Lung (tissue), 12 donors: ENCODE results near the gene CYGB. TPM values are rescaled to one million over a fixed set of nuclear protein-coding genes. Genes with fewer than 3 reads are reported as not detected.

Experiments
- ATAC-seq: fragments of 200-7000 bp; cut with Tn5 transposase; one replicate; pipeline ENCODE4 v1.9.1; 2020; ENCODE audit warnings: moderate number of reproducible peaks; ENCODE audit not compliant: insufficient read depth, low FRiP score
- DNase-seq, 3 donors: peaks; one replicate each; pipeline ENCODE4 v3.0.0-alpha.2; 2013 to 2017
- H3K27ac ChIP-seq, 2 donors: one replicate each; pipeline ENCODE4 v1.5.1; 2013; ENCODE audit warnings: mild to moderate bottlenecking in 2 of 2, moderate library complexity in 2 of 2, control low read depth in 1 of 2, inconsistent platforms in 1 of 2, low read depth in 1 of 2, low read length in 1 of 2
- H3K27me3 ChIP-seq, 3 donors: one replicate each; pipeline ENCODE4 v1.5.1; 2013; ENCODE audit warnings: low read length in 2 of 3; ENCODE audit not compliant: control insufficient read depth in 3 of 3, insufficient read depth in 3 of 3
- H3K36me3 ChIP-seq, 4 donors: one replicate each; pipeline ENCODE4 v1.5.1; 2013; ENCODE audit warnings: low read length in 4 of 4, mild to moderate bottlenecking in 1 of 4, moderate library complexity in 1 of 4; ENCODE audit not compliant: control insufficient read depth in 4 of 4, insufficient read depth in 4 of 4
- H3K4me1 ChIP-seq, 5 donors: one replicate each; pipeline ENCODE4 v1.5.1; 2013; ENCODE audit warnings: low read length in 5 of 5, mild to moderate bottlenecking in 2 of 5, moderate library complexity in 1 of 5; ENCODE audit not compliant: control insufficient read depth in 5 of 5, insufficient read depth in 5 of 5
- H3K4me3 ChIP-seq: one replicate; pipeline ENCODE4 v1.5.1; 2013; ENCODE audit warnings: mild to moderate bottlenecking, control low read depth, moderate library complexity
- H3K9ac ChIP-seq, 2 donors: one replicate each; pipeline ENCODE4 v1.5.1; 2013; ENCODE audit warnings: low read length in 2 of 2, control low read depth in 1 of 2; ENCODE audit not compliant: insufficient read depth in 1 of 2
- H3K9me3 ChIP-seq, 4 donors: one replicate each; pipeline ENCODE4 v1.5.1; 2013; ENCODE audit warnings: low read length in 3 of 4, mild to moderate bottlenecking in 1 of 4, moderate library complexity in 1 of 4; ENCODE audit not compliant: control insufficient read depth in 4 of 4, insufficient read depth in 3 of 4
- CTCF ChIP-seq: IDR thresholded peaks from 2 replicates; pipeline ENCODE4 v1.5.1; 2012; ENCODE audit warnings: mild to moderate bottlenecking; ENCODE audit errors: control extremely low read depth, extremely low read depth
- WGBS, 2 donors: extraction: QIAGEN DNeasy Blood & Tissue Kit; methylation state at CpG; one replicate each; pipeline ENCODE4 v1.1.7; 2013; 5-methylcytosine and 5-hydroxymethylcytosine counted together
- polyA plus RNA-seq, 2 donors: library from polyadenylated mRNA; stranded (reverse); fragments of 200-250 nt; gene quantifications; one replicate each; pipeline ENCODE4 v1.2.1, GENCODE V29; 2013
- total RNA-seq, 2 donors: library from RNA; depleted of rRNA in 1 of 2; stranded (reverse); fragments of >200 nt in 1 of 2; gene quantifications; one replicate each; pipeline ENCODE4 v1.2.1, GENCODE V29; 2014 to 2021
- donor health status: control.
- donor health status: control.
- donor health status: Bipolar disorder and iron deficiency.
- donor health status: healthy.
- donor health status: DM: yes; HTN: yes; CAD: no.

The CYGB gene
- total and polyA plus RNA-seq, 4 donors: 15.9 to 30.4 (median 20.7) TPM

GRCh38 chr17:76521262-76521661 lies 16.2 kb downstream of the CYGB start:
- H3K27ac ChIP-seq: no peak overlapping the region
- no peak for ATAC-seq
- no peak for TF ChIP-seq CTCF
- DNase-seq: no peak
- H3K9ac ChIP-seq: no peak overlapping the region
- peaks cover 0 to 28% (median 11%) of the 10 kb centered on the region in 5 donors for H3K4me1 ChIP-seq
- no peaks in the 10 kb centered on the region for H3K9me3 ChIP-seq
- no peak overlapping the region for H3K4me3 ChIP-seq
- whole genome bisulfite sequencing, 2 donors: 93 to 96% methylated on average over 7 of the region's 7 CpGs
- H3K27me3 ChIP-seq: no peaks in the 10 kb centered on the region
- no peaks in the 10 kb centered on the region for H3K36me3 ChIP-seq

GRCh38 chr17:76519048-76519966 lies 18.2 kb downstream of the CYGB start:
- Histone ChIP-seq H3K36me3 (no peaks in the 10 kb centered on the region), H3K27me3 (no peaks in the 10 kb centered on the region), H3K9me3 (no peaks in the 10 kb centered on the region), H3K27ac (no peak overlapping the region), H3K4me3 (no peak overlapping the region), H3K9ac (peak overlapping the region in 1 of 2 donors; percentile 13), H3K4me1 (peaks cover 0 to 27% (median 8%) of the 10 kb centered on the region in 5 donors)
- TF ChIP-seq CTCF: no peak
- WGBS, 2 donors: 78 to 84% methylated on average over 15 of the region's 15 CpGs
- DNase-seq (peak; percentile 45 to 74 (median 61)), ATAC-seq (no peak)

- ATAC-seq (no peak), DNase-seq (no peak)
- TF ChIP-seq CTCF: no peak
- peaks cover 0 to 18% (median 8%) of the 10 kb centered on the region in 5 donors for H3K4me1 ChIP-seq
- H3K4me3 ChIP-seq: no peak overlapping the region
- no peak overlapping the region for H3K27ac ChIP-seq
- no peaks in the 10 kb centered on the region for H3K27me3 ChIP-seq
- no peaks in the 10 kb centered on the region for H3K9me3 ChIP-seq
- no peaks in the 10 kb centered on the region for H3K36me3 ChIP-seq
- H3K9ac ChIP-seq: no peak overlapping the region
- WGBS, 2 donors: 90 to 94% methylated on average over 11 of the region's 11 CpGs
These were observed 19.9 kb downstream of the CYGB start for GRCh38 chr17:76517638-76518038.
